OCI-LY7 (cell line): ENCODE measurements around the gene ASB5. TPM values are rescaled to one million over a fixed set of nuclear protein-coding genes. Genes with fewer than 3 reads are reported as not detected.

Experiments
- BruUV-seq: library from RNA; stranded (reverse); fragments of 400-500 nt; replicated peaks from 2 replicates; lab custom pipeline; 2021; lab: Mats Ljungman, UMichigan
- CTCF ChIA-PET: fragments of 300-600 bp; sonication (Branson Sonifier 250); formaldehyde crosslinking; loops from one replicate; lab custom pipeline; 2022; ENCODE audit warnings: antibody characterized with exemption; ENCODE audit not compliant: unreplicated experiment; lab: Charles Lee
- POLR2A ChIA-PET: fragments of 300-600 bp; sonication (Branson Sonifier 250); formaldehyde crosslinking; loops from one replicate; lab custom pipeline; 2022; ENCODE audit warnings: antibody characterized with exemption; lab: Charles Lee
- DNase-seq: peaks from one replicate; pipeline ENCODE4 v3.0.0-alpha.2; 2015; ENCODE audit warnings: low spot score
- H2AFZ ChIP-seq: fragments of 200-600 bp; sonication (generic), shearing (Covaris generic); 2 replicates; pipeline ENCODE4 v1.6.1; 2014; ENCODE audit warnings: mild to moderate bottlenecking, antibody characterized with exemption, low read length, moderate library complexity
- H3K27ac ChIP-seq: fragments of 200-600 bp; sonication (generic); 2 replicates; pipeline ENCODE4 v1.5.1; 2014; ENCODE audit warnings: mixed run types, low read depth, mild to moderate bottlenecking, moderate library complexity, low read length, inconsistent platforms; ENCODE audit not compliant: poor library complexity, severe bottlenecking
- H3K36me3 ChIP-seq: fragments of 200-600 bp; sonication (generic); 2 replicates; pipeline ENCODE4 v1.6.1; 2014; ENCODE audit warnings: mild to moderate bottlenecking, antibody characterized with exemption, low read length, moderate library complexity, mixed read lengths; ENCODE audit not compliant: insufficient read depth
- H3K4me1 ChIP-seq: fragments of 200-600 bp; sonication (generic); 2 replicates; pipeline ENCODE4 v1.5.1; 2014; ENCODE audit warnings: mild to moderate bottlenecking, low read length; ENCODE audit not compliant: insufficient read depth, poor library complexity, severe bottlenecking
- H3K4me2 ChIP-seq: fragments of 200-600 bp; sonication (generic); 2 replicates; pipeline ENCODE4 v1.6.1; 2014; ENCODE audit warnings: mild to moderate bottlenecking, low read length
- H3K4me3 ChIP-seq: fragments of 200-600 bp; sonication (generic); 2 replicates; pipeline ENCODE4 v1.5.1; 2014; ENCODE audit warnings: mild to moderate bottlenecking, low read depth, low read length; ENCODE audit not compliant: poor library complexity, severe bottlenecking
- H3K79me2 ChIP-seq: fragments of 200-600 bp; sonication (generic); 2 replicates; pipeline ENCODE4 v1.6.1; 2016; ENCODE audit warnings: low read depth, mild to moderate bottlenecking, low read length, moderate library complexity, mixed read lengths; ENCODE audit not compliant: insufficient read depth
- H3K9me2 ChIP-seq: fragments of 200-600 bp; sonication (generic); 2 replicates; pipeline ENCODE4 v1.6.1; 2016; ENCODE audit warnings: mild to moderate bottlenecking, low read length, mixed read lengths; ENCODE audit not compliant: insufficient read depth
- H3K9me3 ChIP-seq: fragments of 200-600 bp; sonication (generic); 2 replicates; pipeline ENCODE4 v1.6.1; 2014; ENCODE audit warnings: mild to moderate bottlenecking, mixed run types, low read length, mixed read lengths
- H4K20me1 ChIP-seq: fragments of 200-600 bp; sonication (generic); 2 replicates; pipeline ENCODE4 v1.6.1; 2014; ENCODE audit warnings: mild to moderate bottlenecking, antibody characterized with exemption, low read length, moderate library complexity, mixed read lengths; ENCODE audit not compliant: insufficient read depth
- EZH2phosphoT487 ChIP-seq: fragments of 200-600 bp; sonication (generic); IDR thresholded peaks from 2 replicates; pipeline ENCODE4 v1.6.1; 2018; ENCODE audit warnings: low read depth, borderline replicate concordance, mild to moderate bottlenecking, mixed run types, antibody characterized with exemption, low read length, moderate library complexity, mixed read lengths
- intact Hi-C: fragments of 100-400 bp; cut with micrococcal nuclease; formaldehyde crosslinking; loops from one replicate; pipeline ENCODE4 v1.10.0; 2022; ENCODE audit not compliant: unreplicated experiment
- total RNA-seq, 2 experiments: library from RNA; depleted of rRNA in 1 of 2; stranded (reverse); fragments of >200 nt in 1 of 2; shearing (Covaris generic) in 1 of 2; gene quantifications; 2 replicates each; pipeline ENCODE4 v1.2.3, GENCODE V29; 2014 to 2022
- TF ChIP-seq, protein P1 (sequence below): fragments of 200-600 bp; sonication (generic); conservative IDR thresholded peaks from 2 replicates; pipeline ENCODE4 v1.5.1; 2014; ENCODE audit warnings: mild to moderate bottlenecking, antibody characterized with exemption, low read length, moderate library complexity, mixed read lengths

The ASB5 gene
- total RNA-seq, 2 experiments from 2014 or later, result not detected

GRCh38 chr4:176266026-176266425 is 3.0 kb downstream of the ASB5 start:
- H3K9me2 ChIP-seq, result no peaks in the 10 kb centered on the region
- H3K4me2 ChIP-seq, result no peak overlapping the region
- no peaks in the 10 kb centered on the region for H3K36me3 ChIP-seq
- no peak for DNase-seq
- POLR2A ChIA-PET, result interaction anchor here (0.9 to 2.1 kb wide), 10 partner anchors 8 to 96 kb away, joined by 3 to 6 read pairs (median 4); no protein-coding TSS in a partner anchor
- CTCF ChIA-PET, result no interaction called here
- H4K20me1 ChIP-seq, result no peaks in the 10 kb centered on the region
- no peak overlapping the region for H3K4me3 ChIP-seq
- H3K9me3 ChIP-seq, result no peaks in the 10 kb centered on the region
- peaks cover 4% of the 10 kb centered on the region for H3K4me1 ChIP-seq
- no TSS peak for BruUV-seq
- no peak overlapping the region for H2AFZ ChIP-seq
- no peak overlapping the region for H3K27ac ChIP-seq
- intact Hi-C loops, result no loop called here
- H3K79me2 ChIP-seq, result no peaks in the 10 kb centered on the region
- TF ChIP-seq, protein P1, sequence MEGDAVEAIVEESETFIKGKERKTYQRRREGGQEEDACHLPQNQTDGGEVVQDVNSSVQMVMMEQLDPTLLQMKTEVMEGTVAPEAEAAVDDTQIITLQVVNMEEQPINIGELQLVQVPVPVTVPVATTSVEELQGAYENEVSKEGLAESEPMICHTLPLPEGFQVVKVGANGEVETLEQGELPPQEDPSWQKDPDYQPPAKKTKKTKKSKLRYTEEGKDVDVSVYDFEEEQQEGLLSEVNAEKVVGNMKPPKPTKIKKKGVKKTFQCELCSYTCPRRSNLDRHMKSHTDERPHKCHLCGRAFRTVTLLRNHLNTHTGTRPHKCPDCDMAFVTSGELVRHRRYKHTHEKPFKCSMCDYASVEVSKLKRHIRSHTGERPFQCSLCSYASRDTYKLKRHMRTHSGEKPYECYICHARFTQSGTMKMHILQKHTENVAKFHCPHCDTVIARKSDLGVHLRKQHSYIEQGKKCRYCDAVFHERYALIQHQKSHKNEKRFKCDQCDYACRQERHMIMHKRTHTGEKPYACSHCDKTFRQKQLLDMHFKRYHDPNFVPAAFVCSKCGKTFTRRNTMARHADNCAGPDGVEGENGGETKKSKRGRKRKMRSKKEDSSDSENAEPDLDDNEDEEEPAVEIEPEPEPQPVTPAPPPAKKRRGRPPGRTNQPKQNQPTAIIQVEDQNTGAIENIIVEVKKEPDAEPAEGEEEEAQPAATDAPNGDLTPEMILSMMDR, result no peak
- TF ChIP-seq EZH2phosphoT487, result no peak

DNA sequence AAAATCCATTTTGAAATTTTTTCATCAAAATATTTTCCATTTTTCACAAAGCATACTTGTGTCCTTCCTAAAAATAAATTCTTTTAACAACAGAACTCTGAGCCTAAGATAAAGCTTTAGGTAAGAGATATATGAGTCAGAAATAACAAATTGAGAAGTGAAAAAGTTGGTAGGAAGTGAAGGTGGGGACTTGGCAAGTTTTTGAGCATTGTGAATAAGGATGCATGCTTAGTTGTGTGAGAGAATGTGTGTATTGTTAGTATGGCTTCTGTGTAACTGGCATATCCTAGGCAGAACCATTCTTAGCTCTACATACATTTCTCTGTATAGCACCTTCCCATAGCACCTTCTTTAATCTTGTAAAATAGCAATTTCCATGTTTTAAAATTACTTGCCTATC is 6.8 kb downstream of the ASB5 start:
- H3K4me3 ChIP-seq, result no peak overlapping the region
- H3K9me2 ChIP-seq, result no peaks in the 10 kb centered on the region
- no peaks in the 10 kb centered on the region for H3K9me3 ChIP-seq
- H3K4me1 ChIP-seq, result peaks cover 4% of the 10 kb centered on the region
- no TSS peak for BruUV-seq
- H3K79me2 ChIP-seq, result no peaks in the 10 kb centered on the region
- TF ChIP-seq, protein P1, result no peak
- TF ChIP-seq EZH2phosphoT487, result no peak
- CTCF ChIA-PET, result no interaction called here
- H2AFZ ChIP-seq, result no peak overlapping the region
- DNase-seq, result no peak
- no peaks in the 10 kb centered on the region for H4K20me1 ChIP-seq
- no peaks in the 10 kb centered on the region for H3K36me3 ChIP-seq
- no peak overlapping the region; the same call in 1 of the 2 replicates for H3K4me2 ChIP-seq
- H3K27ac ChIP-seq, result no peak overlapping the region
- POLR2A ChIA-PET, result interaction anchor here (0.6 to 2.0 kb wide), 10 partner anchors 10 to 1310 kb away, joined by 3 to 15 read pairs (median 3); no protein-coding TSS in a partner anchor
- intact Hi-C loops, result no loop called here

DNA sequence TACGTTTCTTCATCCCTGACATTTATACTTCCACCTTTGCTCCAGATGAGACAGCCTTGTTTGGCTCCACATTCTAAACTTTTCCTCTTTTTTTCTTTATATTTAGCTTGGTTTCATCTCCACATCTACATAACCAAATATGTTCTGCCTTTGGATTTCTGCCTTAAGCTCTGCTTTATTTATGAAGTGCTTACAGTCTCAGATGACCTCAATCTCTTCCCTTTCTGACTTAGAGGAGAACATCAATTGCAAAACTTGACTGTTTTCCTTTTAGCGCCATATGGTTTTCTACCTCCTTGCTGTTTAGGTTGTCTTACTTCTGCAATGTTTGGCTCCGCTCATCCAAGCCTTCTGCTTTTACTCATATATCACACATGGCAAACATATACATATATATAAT is 7.5 kb downstream of the ASB5 start:
- POLR2A ChIA-PET, result interaction anchor here (0.7 to 2.0 kb wide), 5 partner anchors 11 to 340 kb away, joined by 3 to 15 read pairs (median 3); no protein-coding TSS in a partner anchor
- BruUV-seq, result no TSS peak

More for the DNA sequence above, 7.5 kb downstream of the ASB5 start:
- Histone ChIP-seq H3K27ac (no peak overlapping the region), H3K9me3 (no peaks in the 10 kb centered on the region), H2AFZ (no peak overlapping the region), H3K79me2 (no peaks in the 10 kb centered on the region), H3K4me1 (peaks cover 4% of the 10 kb centered on the region), H3K4me3 (no peak overlapping the region), H4K20me1 (no peaks in the 10 kb centered on the region), H3K36me3 (no peaks in the 10 kb centered on the region), H3K4me2 (no peak overlapping the region), H3K9me2 (no peaks in the 10 kb centered on the region)
- intact Hi-C loops, result no loop called here
- no peak for DNase-seq
- CTCF ChIA-PET, result no interaction called here
- TF ChIP-seq, protein P1, result no peak
- TF ChIP-seq EZH2phosphoT487, result no peak
